Epithelial cell of proximal tubule (primary cell): ENCODE measurements around the gene PRXL2B. TPM values are rescaled to one million over a fixed set of nuclear protein-coding genes. Genes with fewer than 3 reads are reported as not detected.
"Not testable (repeated sequence)": the region's sequence is repeated elsewhere in the genome, so short reads cannot be mapped to it uniquely, and the experiment has no call there.

Experiments
- DNase-seq: peaks from one replicate; pipeline ENCODE4 v3.0.0-alpha.2; 2011; ENCODE audit warnings: low read depth
- H3K4me3 ChIP-seq: 2 replicates; pipeline ENCODE4 v1.5.1; 2011; ENCODE audit warnings: low read depth, mild to moderate bottlenecking, low read length
- total RNA-seq: library from RNA; depleted of rRNA; stranded (reverse); fragments of >200 nt; gene quantifications from 2 replicates; pipeline ENCODE4 v1.2.3, GENCODE V29; 2015
- TF ChIP-seq, protein P1 (sequence below): conservative IDR thresholded peaks from 2 replicates; pipeline ENCODE4 v1.5.1; 2012; ENCODE audit warnings: low read depth, mild to moderate bottlenecking, low read length

Gene PRXL2B
- total RNA-seq, 1 donor from 2014 or later = 72.2 TPM

DNA sequence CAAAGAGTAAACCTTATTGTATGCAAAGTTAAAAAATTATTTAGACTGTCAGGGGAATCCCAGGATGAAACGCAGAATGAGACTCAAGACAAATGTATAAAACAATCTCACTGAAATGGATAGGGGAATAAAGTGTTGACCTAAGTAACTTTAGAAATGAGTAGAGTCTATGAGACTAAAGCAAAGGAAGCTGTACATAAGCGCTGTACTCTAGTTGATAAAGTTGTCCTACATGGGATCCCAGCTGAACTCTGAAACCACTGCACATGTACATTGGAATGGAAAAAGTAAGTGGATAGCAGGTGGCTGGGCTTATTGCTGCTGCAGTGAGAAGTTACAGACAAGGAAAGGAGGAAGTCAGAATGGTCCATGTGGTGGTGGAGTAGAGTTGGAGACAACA, 27.6 kb downstream of the PRXL2B start:
- H3K4me3 ChIP-seq = no peak overlapping the region
- DNase-seq = no peak
- TF ChIP-seq, protein P1, sequence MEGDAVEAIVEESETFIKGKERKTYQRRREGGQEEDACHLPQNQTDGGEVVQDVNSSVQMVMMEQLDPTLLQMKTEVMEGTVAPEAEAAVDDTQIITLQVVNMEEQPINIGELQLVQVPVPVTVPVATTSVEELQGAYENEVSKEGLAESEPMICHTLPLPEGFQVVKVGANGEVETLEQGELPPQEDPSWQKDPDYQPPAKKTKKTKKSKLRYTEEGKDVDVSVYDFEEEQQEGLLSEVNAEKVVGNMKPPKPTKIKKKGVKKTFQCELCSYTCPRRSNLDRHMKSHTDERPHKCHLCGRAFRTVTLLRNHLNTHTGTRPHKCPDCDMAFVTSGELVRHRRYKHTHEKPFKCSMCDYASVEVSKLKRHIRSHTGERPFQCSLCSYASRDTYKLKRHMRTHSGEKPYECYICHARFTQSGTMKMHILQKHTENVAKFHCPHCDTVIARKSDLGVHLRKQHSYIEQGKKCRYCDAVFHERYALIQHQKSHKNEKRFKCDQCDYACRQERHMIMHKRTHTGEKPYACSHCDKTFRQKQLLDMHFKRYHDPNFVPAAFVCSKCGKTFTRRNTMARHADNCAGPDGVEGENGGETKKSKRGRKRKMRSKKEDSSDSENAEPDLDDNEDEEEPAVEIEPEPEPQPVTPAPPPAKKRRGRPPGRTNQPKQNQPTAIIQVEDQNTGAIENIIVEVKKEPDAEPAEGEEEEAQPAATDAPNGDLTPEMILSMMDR = no peak

DNA sequence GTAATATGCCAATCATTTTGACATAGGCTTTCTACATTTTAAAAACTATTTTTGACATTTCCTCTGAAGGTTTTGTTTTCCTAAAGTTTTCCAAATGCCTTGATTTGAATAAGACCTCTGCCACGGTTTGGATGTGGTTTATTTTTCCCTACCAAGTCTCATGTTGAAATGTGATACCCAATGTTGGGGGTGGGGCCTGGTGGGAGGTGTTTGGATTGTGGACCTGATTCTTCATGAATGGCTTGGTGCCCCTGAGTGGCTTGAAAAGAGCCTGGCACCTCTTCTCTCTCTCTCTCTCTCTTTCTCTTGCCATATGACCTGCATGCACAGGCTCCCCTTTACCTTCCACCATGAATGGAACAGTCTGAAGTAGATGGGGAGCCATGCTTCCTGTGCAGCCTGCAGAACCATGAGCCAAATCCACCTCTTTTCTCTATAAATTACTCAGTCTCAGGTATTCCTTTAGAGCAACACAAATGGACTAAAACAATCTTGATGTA, 31.4 kb downstream of the PRXL2B start:
- DNase-seq = no peak
- no peak overlapping the region for H3K4me3 ChIP-seq
- TF ChIP-seq, protein P1 = no peak

DNA sequence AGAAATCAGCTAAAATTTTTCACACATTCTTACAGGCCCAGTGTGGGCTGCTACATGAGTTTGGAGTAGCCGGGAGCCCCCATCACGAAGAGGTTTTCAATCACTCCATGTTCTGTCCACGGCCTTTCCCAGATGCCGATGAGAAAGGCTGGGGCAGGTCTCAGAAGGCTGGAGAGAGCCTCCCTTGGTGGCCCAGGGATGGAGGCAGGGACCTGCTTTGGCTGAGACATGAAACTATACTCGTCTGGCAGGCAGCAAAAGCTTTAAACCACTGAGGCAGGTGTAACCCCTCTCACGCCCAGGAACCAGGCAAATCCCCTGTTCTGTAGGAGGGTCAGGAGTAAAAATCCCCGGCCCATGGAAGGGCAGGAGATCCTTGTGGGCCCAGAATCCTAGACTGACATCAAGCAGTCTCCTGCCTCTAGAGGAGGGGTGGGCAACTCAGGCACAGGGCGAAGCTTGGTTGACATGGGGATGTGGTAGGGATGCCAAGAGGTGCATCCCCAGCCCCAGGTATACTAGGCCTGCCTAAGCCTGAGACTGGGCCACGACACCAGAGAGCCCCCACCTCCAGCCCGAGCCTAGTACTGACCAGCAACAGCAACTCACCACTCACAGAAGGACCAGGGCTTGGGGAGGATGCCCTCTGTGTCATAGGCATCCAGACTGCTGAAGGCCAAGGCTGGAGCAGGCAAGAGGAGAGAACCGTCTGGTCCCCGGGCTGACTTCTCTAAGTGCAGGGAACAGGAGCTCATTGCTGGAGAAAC, 37.2 kb downstream of the PRXL2B start:
- TF ChIP-seq, protein P1 = no peak
- DNase-seq = no peak
- H3K4me3 ChIP-seq = no peak overlapping the region

DNA sequence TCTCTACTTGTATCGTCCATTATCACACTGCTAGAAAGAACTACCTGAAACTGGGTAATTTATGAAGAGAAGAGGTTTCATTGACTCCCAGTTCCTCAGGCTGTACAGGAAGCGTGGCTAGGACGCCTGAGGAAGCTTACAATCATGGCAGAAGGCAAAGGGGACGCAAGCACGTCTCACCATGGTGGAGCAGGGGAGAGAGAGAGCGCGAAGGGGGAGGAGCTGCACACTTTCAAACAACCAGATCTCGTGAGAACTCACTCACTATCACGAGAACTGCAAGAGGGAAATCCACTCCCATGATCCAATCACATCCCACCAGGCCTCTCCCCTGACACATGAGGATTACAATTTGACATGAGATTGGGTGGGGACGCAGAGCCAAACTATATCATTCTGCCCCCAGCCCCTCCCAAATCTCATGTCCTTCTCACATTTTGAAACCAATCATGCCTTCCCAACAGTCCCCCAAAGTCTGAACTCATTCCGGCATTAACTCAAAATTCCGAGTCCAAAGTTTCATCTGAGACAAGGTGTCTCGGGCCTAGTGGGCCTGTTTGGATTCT, 38.2 kb downstream of the PRXL2B start:
- TF ChIP-seq, protein P1 = no peak
- DNase-seq = no peak
- no peak overlapping the region for H3K4me3 ChIP-seq

DNA sequence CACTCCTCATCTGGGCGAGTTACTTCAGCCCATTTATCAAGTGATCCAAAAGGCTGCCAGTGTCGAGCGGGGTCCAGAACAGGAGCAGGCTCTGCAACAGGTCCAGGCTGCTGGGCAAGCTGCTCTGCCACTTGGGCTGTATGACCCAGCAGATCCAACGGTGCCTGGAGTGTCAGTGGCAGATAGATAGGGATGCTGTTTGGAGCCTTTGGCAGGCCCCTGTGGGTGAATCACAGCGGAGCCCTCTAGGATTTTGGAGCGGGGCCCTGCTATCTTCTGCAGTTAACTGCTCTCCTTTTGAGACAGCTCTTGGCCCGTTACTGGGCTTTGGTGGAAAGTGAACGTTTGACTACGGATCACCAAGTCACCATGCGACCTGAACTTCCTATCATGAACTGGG, 38.7 kb downstream of the PRXL2B start:
- DNase-seq = no peak

DNA sequence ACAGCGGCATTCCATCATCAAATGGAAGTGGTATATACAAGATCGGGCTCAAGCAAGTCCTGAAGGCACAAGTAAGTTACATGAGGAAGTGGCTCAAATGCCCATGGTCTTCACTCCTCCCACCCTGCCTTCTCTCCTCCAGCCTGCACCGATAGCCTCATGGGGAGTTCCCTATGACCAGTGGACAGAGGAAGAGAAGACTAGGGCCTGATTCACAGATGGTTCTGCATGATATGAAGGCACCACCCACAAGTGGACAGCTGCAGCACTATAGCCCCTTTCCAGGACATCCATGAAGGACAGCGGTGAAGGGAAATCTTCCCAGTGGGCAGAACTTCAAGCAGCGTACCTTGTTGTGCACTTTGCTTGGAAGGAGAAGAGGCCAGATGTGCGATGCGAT, 39.2 kb downstream of the PRXL2B start:
- not testable (repeated sequence) for H3K4me3 ChIP-seq, DNase-seq

More for the DNA sequence above, 38.7 kb downstream of the PRXL2B start:
- H3K4me3 ChIP-seq = no peak overlapping the region
- TF ChIP-seq, protein P1 = no peak

DNA sequence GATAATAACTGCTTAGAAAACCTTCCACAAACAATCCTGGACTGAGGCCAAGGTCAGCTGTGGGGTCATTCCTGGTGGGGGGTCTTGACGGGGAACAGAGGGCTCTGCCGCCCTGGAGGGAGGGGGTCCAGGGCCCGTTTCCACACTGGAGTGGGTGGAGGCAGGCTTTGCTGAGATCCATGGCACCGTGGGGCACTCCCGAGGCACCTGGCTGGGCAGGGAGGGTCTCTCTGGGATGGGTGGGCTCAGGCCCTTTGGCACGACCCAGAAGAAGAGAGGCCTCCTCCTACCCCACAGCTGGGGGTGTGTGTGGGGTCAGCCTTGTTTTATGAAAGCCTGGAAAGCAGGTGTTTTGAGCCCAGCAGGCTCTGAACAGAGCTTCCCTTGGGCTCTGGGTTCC, 41.2 kb downstream of the PRXL2B start:
- no peak for DNase-seq
- TF ChIP-seq, protein P1 = no peak
- H3K4me3 ChIP-seq = no peak overlapping the region
